ENCODE measurements around the gene MIPEP. TPM values are rescaled to one million over a fixed set of nuclear protein-coding genes. Genes with fewer than 3 reads are reported as not detected.

MIPEP gene
- total and polyA plus RNA-seq, 9 of the 15 experiments (the other 6 are each of a cell fraction or from before 2014, with no cell fraction given), result 1.7 to 19.3 (median 13.1) TPM

GRCh38 chr13:23828086-23828485, 61.1 kb downstream of the MIPEP start:
- ChIA-PET CTCF (ENCODE audit: low intra/inter-chr PET ratio) (no interaction called here), POLR2A (no interaction called here)
- no TSS peak for BruUV-seq (replicated peaks)
- H3K9me3 ChIP-seq (replicated peaks; ENCODE audit: control insufficient read depth, insufficient read depth, low read depth, low read length), result no peaks in the 10 kb centered on the region
- no peaks in the 10 kb centered on the region for H3K36me3 ChIP-seq (ENCODE audit: control insufficient read depth, insufficient read depth, low read length)
- no peaks in the 10 kb centered on the region for H3K27me3 ChIP-seq (ENCODE audit: control insufficient read depth in 2 of 2, insufficient read depth in 2 of 2, low read length in 2 of 2)
- no peaks in the 10 kb centered on the region for H3K4me1 ChIP-seq (replicated peaks in 1 of 2; ENCODE audit: control insufficient read depth in 2 of 2, insufficient read depth in 2 of 2, low read length in 2 of 2)
- 87% methylated on average over 4 of the region's 4 CpGs for WGBS (ENCODE audit: insufficient coverage, low coverage, missing lambda C conversion rate)
- H3K9ac ChIP-seq (ENCODE audit: insufficient read depth in 1 of 2, low read depth in 2 of 2, low read length in 2 of 2), result no peak overlapping the region
- H3K4me2 ChIP-seq (ENCODE audit: insufficient read depth, low read length), result no peak overlapping the region
- no peak overlapping the region for H2AFZ ChIP-seq (ENCODE audit: low read depth, low read length)
- FAIRE-seq (no peak), ATAC-seq (no peak), DNase-seq (ENCODE audit: extremely low read depth in 1 of 4, low spot score in 3 of 4) (no peak)
- H3K79me2 ChIP-seq (ENCODE audit: control insufficient read depth, insufficient read depth, low read length), result no peaks in the 10 kb centered on the region
- intact Hi-C loops (cut with micrococcal nuclease) (no loop called here), in situ Hi-C loops (cut with MboI) (no loop called here)
- no peak overlapping the region for H3K27ac ChIP-seq (ENCODE audit: extremely low read depth, low read depth, low read length)
- TF ChIP-seq HEY1 (CRISPR knock-in tag; IDR thresholded peaks at IDR 0.05; ENCODE audit: borderline replicate concordance) (no peak), ZNF77 (CRISPR knock-in tag; IDR thresholded peaks at IDR 0.05) (no peak), SMAD2 (IDR thresholded peaks at IDR 0.05; ENCODE audit: low read depth, low read length) (no peak), NR0B1 (IDR thresholded peaks at IDR 0.05; ENCODE audit: partially characterized antibody) (no peak), SREBF1 (IDR thresholded peaks at IDR 0.05; ENCODE audit: borderline replicate concordance, low read depth, low read length) (no peak), ZNF431 (CRISPR knock-in tag; IDR thresholded peaks at IDR 0.05) (no peak), HDGF (IDR thresholded peaks at IDR 0.05) (no peak), ZFX (CRISPR knock-in tag; IDR thresholded peaks at IDR 0.05) (no peak), ELK3 (CRISPR knock-in tag; IDR thresholded peaks at IDR 0.05) (no peak), NCOR1 (IDR thresholded peaks at IDR 0.05) (no peak)
- H3K9me1 ChIP-seq (ENCODE audit: control insufficient read depth, insufficient read depth, low read length), result no peaks in the 10 kb centered on the region
- no peak overlapping the region for H3K4me3 ChIP-seq
- no peaks in the 10 kb centered on the region for H4K20me1 ChIP-seq (replicated peaks; ENCODE audit: control insufficient read depth, insufficient read depth, low read length)

All from K562 (cell line).